IPS DF 6.9 (cell line): ENCODE results near the gene CUX1.
"Not testable (repeated sequence)": the region's sequence is repeated elsewhere in the genome, so short reads cannot be mapped to it uniquely, and the experiment has no call there.

Experiments
- DNase-seq: peaks from one replicate; pipeline ENCODE4 v3.0.0-alpha.2; 2013; ENCODE audit warnings: low read depth, low spot score
- H3K27ac ChIP-seq: one replicate; pipeline ENCODE4 v1.5.1; 2013; ENCODE audit warnings: low read length, control low read depth
- H3K27me3 ChIP-seq: 2 replicates; pipeline ENCODE4 v1.6.1; 2013; ENCODE audit warnings: mild to moderate bottlenecking, low read length; ENCODE audit not compliant: control insufficient read depth, insufficient read depth
- H3K36me3 ChIP-seq: 2 replicates; pipeline ENCODE4 v1.6.1; 2013; ENCODE audit warnings: low read length; ENCODE audit not compliant: control insufficient read depth, insufficient read depth
- H3K4me1 ChIP-seq: 2 replicates; pipeline ENCODE4 v1.6.1; 2013; ENCODE audit warnings: low read length; ENCODE audit not compliant: control insufficient read depth, insufficient read depth
- H3K4me3 ChIP-seq: 2 replicates; pipeline ENCODE4 v1.5.1; 2013; ENCODE audit warnings: mild to moderate bottlenecking, low read length
- H3K9me3 ChIP-seq: 2 replicates; pipeline ENCODE4 v1.6.1; 2013; ENCODE audit warnings: low read length, inconsistent platforms; ENCODE audit not compliant: control insufficient read depth, insufficient read depth
- WGBS: extraction: QIAGEN DNeasy Blood & Tissue Kit; methylation state at CpG from one replicate; pipeline ENCODE4 v1.1.7; 2013; ENCODE audit warnings: mixed read lengths, missing lambda C conversion rate; ENCODE audit not compliant: insufficient read length, insufficient coverage; 5-methylcytosine and 5-hydroxymethylcytosine counted together

The CUX1 gene

GRCh38 chr7:102046373-102047117 lies 229.1 kb downstream of the CUX1 start:
- Histone ChIP-seq H3K27me3 (no peaks in the 10 kb centered on the region), H3K27ac (no peak overlapping the region), H3K36me3 (no peaks in the 10 kb centered on the region), H3K4me3 (no peak overlapping the region), H3K9me3 (no peaks in the 10 kb centered on the region), H3K4me1 (no peaks in the 10 kb centered on the region)
- DNase-seq, result no peak
- WGBS, result no CpG with 5 or more reads among the region's 11 CpGs

- Histone ChIP-seq H3K36me3 (no peaks in the 10 kb centered on the region), H3K4me3 (no peak overlapping the region), H3K4me1 (no peaks in the 10 kb centered on the region), H3K9me3 (no peaks in the 10 kb centered on the region), H3K27me3 (no peaks in the 10 kb centered on the region), H3K27ac (no peak overlapping the region)
- no CpG with 5 or more reads among the region's 1 CpG for WGBS
- no peak for DNase-seq
These were observed 229.7 kb downstream of the CUX1 start for GRCh38 chr7:102047167-102047566.

- H3K36me3 ChIP-seq, result no peaks in the 10 kb centered on the region
- no peak for DNase-seq
- H3K27me3 ChIP-seq, result no peaks in the 10 kb centered on the region
- H3K27ac ChIP-seq, result no peak overlapping the region
- WGBS, result no CpG with 5 or more reads among the region's 8 CpGs
- H3K4me3 ChIP-seq, result no peak overlapping the region
- H3K9me3 ChIP-seq, result no peaks in the 10 kb centered on the region
- no peaks in the 10 kb centered on the region for H3K4me1 ChIP-seq
These were observed 232.3 kb downstream of the CUX1 start for GRCh38 chr7:102049765-102050164.

- Histone ChIP-seq H3K9me3 (no peaks in the 10 kb centered on the region), H3K36me3 (no peaks in the 10 kb centered on the region), H3K27me3 (no peaks in the 10 kb centered on the region), H3K27ac (no peak overlapping the region), H3K4me3 (no peak overlapping the region), H3K4me1 (no peaks in the 10 kb centered on the region)
- no CpG with 5 or more reads among the region's 13 CpGs for WGBS
- no peak for DNase-seq
These were observed 233.5 kb downstream of the CUX1 start for GRCh38 chr7:102050864-102051460.

- WGBS, result no CpG with 5 or more reads among the region's 10 CpGs
- H3K36me3 ChIP-seq, H3K9me3 ChIP-seq, H3K4me3 ChIP-seq, H3K4me1 ChIP-seq, DNase-seq, H3K27ac ChIP-seq, H3K27me3 ChIP-seq: not testable (repeated sequence)
These were observed 234.3 kb downstream of the CUX1 start for GRCh38 chr7:102051736-102052135.

GRCh38 chr7:102054158-102054557 lies 236.7 kb downstream of the CUX1 start:
- H3K36me3 ChIP-seq, result no peaks in the 10 kb centered on the region
- no CpG with 5 or more reads among the region's 2 CpGs for WGBS
- DNase-seq, result no peak
- no peak overlapping the region for H3K27ac ChIP-seq
- H3K4me1 ChIP-seq, result no peaks in the 10 kb centered on the region
- no peak overlapping the region for H3K4me3 ChIP-seq
- no peaks in the 10 kb centered on the region for H3K9me3 ChIP-seq
- H3K27me3 ChIP-seq, result no peaks in the 10 kb centered on the region

- no peak overlapping the region for H3K4me3 ChIP-seq
- no peaks in the 10 kb centered on the region for H3K4me1 ChIP-seq
- no peaks in the 10 kb centered on the region for H3K36me3 ChIP-seq
- H3K9me3 ChIP-seq, result no peaks in the 10 kb centered on the region
- WGBS, result no CpG with 5 or more reads among the region's 2 CpGs
- no peaks in the 10 kb centered on the region for H3K27me3 ChIP-seq
- no peak overlapping the region for H3K27ac ChIP-seq
- DNase-seq, result no peak
These were observed 238.0 kb downstream of the CUX1 start for GRCh38 chr7:102055181-102055976.

GRCh38 chr7:102059524-102059923 lies 242.1 kb downstream of the CUX1 start:
- Histone ChIP-seq H3K4me1 (peaks cover 3% of the 10 kb centered on the region; the same call in 1 of the 2 replicates), H3K36me3 (no peaks in the 10 kb centered on the region), H3K4me3 (no peak overlapping the region), H3K27ac (no peak overlapping the region), H3K27me3 (no peaks in the 10 kb centered on the region), H3K9me3 (no peaks in the 10 kb centered on the region)
- WGBS, result no CpG with 5 or more reads among the region's 9 CpGs
- DNase-seq, result no peak

GRCh38 chr7:102061354-102061945 lies 244.0 kb downstream of the CUX1 start:
- H3K4me1 ChIP-seq, result peaks cover 6% of the 10 kb centered on the region; the same call in 1 of the 2 replicates
- H3K4me3 ChIP-seq, result no peak overlapping the region
- WGBS, result no CpG with 5 or more reads among the region's 11 CpGs
- no peak for DNase-seq
- H3K9me3 ChIP-seq, result no peaks in the 10 kb centered on the region
- H3K27me3 ChIP-seq, result no peaks in the 10 kb centered on the region
- no peaks in the 10 kb centered on the region for H3K36me3 ChIP-seq
- no peak overlapping the region for H3K27ac ChIP-seq

GRCh38 chr7:102061981-102062390 lies 244.6 kb downstream of the CUX1 start:
- Histone ChIP-seq H3K27ac (no peak overlapping the region), H3K4me3 (no peak overlapping the region), H3K9me3 (no peaks in the 10 kb centered on the region), H3K27me3 (no peaks in the 10 kb centered on the region), H3K4me1 (peaks cover 6% of the 10 kb centered on the region; the same call in 1 of the 2 replicates), H3K36me3 (no peaks in the 10 kb centered on the region)
- no CpG with 5 or more reads among the region's 8 CpGs for WGBS
- DNase-seq, result no peak
